ENCODE measurements around the gene UBR4.

DNA sequence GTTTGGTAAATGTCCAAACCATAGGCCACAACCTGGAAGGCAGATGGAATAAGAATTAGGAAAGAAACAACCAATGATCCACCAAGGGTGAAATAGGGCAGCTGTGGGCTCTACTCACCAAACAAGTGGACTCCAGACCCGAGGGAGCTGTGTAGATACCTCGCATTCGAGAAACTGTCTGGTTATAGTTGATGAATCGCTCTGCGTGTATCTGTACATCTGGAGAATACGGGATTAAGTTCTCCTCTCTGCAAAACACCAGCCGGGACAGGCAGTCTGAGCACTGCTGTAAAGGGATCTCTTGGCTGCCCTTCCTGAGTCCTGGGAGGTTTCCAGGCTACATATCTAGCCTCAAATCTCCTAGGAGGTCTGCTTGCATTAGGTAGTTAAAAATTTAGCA is 9.4 kb upstream of the UBR4 start:
- TF ChIP-seq, protein P1, sequence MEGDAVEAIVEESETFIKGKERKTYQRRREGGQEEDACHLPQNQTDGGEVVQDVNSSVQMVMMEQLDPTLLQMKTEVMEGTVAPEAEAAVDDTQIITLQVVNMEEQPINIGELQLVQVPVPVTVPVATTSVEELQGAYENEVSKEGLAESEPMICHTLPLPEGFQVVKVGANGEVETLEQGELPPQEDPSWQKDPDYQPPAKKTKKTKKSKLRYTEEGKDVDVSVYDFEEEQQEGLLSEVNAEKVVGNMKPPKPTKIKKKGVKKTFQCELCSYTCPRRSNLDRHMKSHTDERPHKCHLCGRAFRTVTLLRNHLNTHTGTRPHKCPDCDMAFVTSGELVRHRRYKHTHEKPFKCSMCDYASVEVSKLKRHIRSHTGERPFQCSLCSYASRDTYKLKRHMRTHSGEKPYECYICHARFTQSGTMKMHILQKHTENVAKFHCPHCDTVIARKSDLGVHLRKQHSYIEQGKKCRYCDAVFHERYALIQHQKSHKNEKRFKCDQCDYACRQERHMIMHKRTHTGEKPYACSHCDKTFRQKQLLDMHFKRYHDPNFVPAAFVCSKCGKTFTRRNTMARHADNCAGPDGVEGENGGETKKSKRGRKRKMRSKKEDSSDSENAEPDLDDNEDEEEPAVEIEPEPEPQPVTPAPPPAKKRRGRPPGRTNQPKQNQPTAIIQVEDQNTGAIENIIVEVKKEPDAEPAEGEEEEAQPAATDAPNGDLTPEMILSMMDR (IDR thresholded peaks at IDR 0.05; ENCODE audit: borderline replicate concordance, extremely low read depth, low read length, poor library complexity, severe bottlenecking): no peak
- TF ChIP-seq EZH2 (IDR thresholded peaks at IDR 0.05; ENCODE audit: borderline replicate concordance, low read depth, low read length, severe bottlenecking): no peak
